Activated CD4-positive, alpha-beta T cell treated with anti-CD3 and anti-CD28 coated beads, Interleukin-2, amount 10 ng/mL, durations not matched to agents 7 days and 5 days (primary cell): Measurements from ENCODE around the gene TCF21. TPM values are rescaled to one million over a fixed set of nuclear protein-coding genes. Genes with fewer than 3 reads are reported as not detected.

ENCODE experiments used
- total RNA-seq, 2 experiments: library from RNA; stranded (reverse); gene quantifications; one replicate each; pipeline ENCODE4 v1.2.3, GENCODE V29; 2021

TCF21 gene
- total RNA-seq, 2 experiments from 2014 or later: not detected

Other genes starting within 250 kb of the TCF21 start
- gene TBPL1, start 64.1 kb downstream of the TCF21 start, total RNA-seq: 10 to 100 TPM; 26.0 to 34.9 TPM
- gene SLC2A12, start 163.5 kb downstream of the TCF21 start, total RNA-seq: under 1 TPM; 0.10 to 0.20 TPM